GM23338 (cell line): ENCODE measurements around the gene GPR33.

ENCODE experiments used
- EZH2 ChIP-seq: fragments of 200-600 bp; sonication (generic); IDR thresholded peaks from one replicate; pipeline ENCODE4 v1.8.0; 2017; ENCODE audit warnings: antibody characterized with exemption, mild to moderate bottlenecking, low read depth; ENCODE audit not compliant: unreplicated experiment
- EZH2phosphoT487 ChIP-seq: fragments of 200-600 bp; sonication (generic); IDR thresholded peaks from one replicate; pipeline ENCODE4 v1.8.1; 2018; ENCODE audit warnings: antibody characterized with exemption; ENCODE audit not compliant: unreplicated experiment
- REST ChIP-seq: IDR thresholded peaks from one replicate; pipeline ENCODE4 v1.6.1; 2018; ENCODE audit warnings: antibody characterized with exemption; ENCODE audit not compliant: unreplicated experiment
- TF ChIP-seq, protein P1 (sequence below), 2 experiments: fragments of 200-600 bp in 1 of 2; sonication (generic) in 1 of 2; conservative IDR thresholded peaks; 2 replicates each; pipeline versions ENCODE4 v1.5.1 to v1.6.1; 2016 to 2017; ENCODE audit warnings: antibody characterized with exemption in 2 of 2, low read depth in 2 of 2, mild to moderate bottlenecking in 2 of 2, moderate library complexity in 1 of 2

GRCh38 chr14:31529053-31529452 lies 41.2 kb upstream of the GPR33 start:
- TF ChIP-seq, protein P1, sequence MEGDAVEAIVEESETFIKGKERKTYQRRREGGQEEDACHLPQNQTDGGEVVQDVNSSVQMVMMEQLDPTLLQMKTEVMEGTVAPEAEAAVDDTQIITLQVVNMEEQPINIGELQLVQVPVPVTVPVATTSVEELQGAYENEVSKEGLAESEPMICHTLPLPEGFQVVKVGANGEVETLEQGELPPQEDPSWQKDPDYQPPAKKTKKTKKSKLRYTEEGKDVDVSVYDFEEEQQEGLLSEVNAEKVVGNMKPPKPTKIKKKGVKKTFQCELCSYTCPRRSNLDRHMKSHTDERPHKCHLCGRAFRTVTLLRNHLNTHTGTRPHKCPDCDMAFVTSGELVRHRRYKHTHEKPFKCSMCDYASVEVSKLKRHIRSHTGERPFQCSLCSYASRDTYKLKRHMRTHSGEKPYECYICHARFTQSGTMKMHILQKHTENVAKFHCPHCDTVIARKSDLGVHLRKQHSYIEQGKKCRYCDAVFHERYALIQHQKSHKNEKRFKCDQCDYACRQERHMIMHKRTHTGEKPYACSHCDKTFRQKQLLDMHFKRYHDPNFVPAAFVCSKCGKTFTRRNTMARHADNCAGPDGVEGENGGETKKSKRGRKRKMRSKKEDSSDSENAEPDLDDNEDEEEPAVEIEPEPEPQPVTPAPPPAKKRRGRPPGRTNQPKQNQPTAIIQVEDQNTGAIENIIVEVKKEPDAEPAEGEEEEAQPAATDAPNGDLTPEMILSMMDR (conservative IDR thresholded peaks at IDR 0.05; ENCODE audit: low read depth in 2 of 2) = no peak
- TF ChIP-seq EZH2phosphoT487 = no peak
- no peak for TF ChIP-seq REST
- no peak for TF ChIP-seq EZH2
